Medulla oblongata (tissue), 1 donor: ENCODE results near the gene SOX11.

Experiments
- DNase-seq: peaks from one replicate; pipeline ENCODE4 v3.0.0-alpha.2; 2015; ENCODE audit errors: extremely low spot score

Gene SOX11

GRCh38 chr2:5691221-5691984 lies 781 bp upstream of the SOX11 start:
- peak; percentile 16 for DNase-seq

DNA sequence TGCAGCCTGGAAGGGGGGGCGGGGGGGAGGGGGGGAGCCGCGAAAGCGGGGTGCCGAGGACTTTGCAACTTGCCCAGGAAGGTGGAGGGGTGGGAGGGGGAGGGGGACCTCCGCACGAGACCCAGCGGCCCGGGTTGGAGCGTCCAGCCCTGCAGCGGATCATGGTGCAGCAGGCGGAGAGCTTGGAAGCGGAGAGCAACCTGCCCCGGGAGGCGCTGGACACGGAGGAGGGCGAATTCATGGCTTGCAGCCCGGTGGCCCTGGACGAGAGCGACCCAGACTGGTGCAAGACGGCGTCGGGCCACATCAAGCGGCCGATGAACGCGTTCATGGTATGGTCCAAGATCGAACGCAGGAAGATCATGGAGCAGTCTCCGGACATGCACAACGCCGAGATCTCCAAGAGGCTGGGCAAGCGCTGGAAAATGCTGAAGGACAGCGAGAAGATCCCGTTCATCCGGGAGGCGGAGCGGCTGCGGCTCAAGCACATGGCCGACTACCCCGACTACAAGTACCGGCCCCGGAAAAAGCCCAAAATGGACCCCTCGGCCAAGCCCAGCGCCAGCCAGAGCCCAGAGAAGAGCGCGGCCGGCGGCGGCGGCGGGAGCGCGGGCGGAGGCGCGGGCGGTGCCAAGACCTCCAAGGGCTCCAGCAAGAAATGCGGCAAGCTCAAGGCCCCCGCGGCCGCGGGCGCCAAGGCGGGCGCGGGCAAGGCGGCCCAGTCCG lies 540 bp downstream of the SOX11 start:
- DNase-seq = no peak

DNA sequence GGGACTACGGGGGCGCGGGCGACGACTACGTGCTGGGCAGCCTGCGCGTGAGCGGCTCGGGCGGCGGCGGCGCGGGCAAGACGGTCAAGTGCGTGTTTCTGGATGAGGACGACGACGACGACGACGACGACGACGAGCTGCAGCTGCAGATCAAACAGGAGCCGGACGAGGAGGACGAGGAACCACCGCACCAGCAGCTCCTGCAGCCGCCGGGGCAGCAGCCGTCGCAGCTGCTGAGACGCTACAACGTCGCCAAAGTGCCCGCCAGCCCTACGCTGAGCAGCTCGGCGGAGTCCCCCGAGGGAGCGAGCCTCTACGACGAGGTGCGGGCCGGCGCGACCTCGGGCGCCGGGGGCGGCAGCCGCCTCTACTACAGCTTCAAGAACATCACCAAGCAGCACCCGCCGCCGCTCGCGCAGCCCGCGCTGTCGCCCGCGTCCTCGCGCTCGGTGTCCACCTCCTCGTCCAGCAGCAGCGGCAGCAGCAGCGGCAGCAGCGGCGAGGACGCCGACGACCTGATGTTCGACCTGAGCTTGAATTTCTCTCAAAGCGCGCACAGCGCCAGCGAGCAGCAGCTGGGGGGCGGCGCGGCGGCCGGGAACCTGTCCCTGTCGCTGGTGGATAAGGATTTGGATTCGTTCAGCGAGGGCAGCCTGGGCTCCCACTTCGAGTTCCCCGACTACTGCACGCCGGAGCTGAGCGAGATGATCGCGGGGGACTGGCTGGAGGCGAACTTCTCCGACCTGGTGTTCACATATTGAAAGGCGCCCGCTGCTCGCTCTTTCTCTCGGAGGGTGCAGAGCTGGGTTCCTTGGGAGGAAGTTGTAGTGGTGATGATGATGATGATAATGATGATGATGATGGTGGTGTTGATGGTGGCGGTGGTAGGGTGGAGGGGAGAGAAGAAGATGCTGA lies 1.4 kb downstream of the SOX11 start:
- DNase-seq = no peak

DNA sequence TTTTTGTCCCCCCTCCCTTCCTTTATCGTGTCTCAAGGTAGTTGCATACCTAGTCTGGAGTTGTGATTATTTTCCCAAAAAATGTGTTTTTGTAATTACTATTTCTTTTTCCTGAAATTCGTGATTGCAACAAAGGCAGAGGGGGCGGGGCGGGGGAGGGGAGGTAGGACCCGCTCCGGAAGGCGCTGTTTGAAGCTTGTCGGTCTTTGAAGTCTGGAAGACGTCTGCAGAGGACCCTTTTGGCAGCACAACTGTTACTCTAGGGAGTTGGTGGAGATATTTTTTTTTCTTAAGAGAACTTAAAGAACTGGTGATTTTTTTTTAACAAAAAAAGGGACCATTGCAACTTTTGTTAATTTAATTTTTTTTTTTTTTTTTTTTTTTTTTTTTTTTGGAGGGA lies 2.1 kb downstream of the SOX11 start:
- no peak for DNase-seq

GRCh38 chr2:5695654-5696403 lies 3.6 kb downstream of the SOX11 start:
- DNase-seq = peak; percentile 34

DNA sequence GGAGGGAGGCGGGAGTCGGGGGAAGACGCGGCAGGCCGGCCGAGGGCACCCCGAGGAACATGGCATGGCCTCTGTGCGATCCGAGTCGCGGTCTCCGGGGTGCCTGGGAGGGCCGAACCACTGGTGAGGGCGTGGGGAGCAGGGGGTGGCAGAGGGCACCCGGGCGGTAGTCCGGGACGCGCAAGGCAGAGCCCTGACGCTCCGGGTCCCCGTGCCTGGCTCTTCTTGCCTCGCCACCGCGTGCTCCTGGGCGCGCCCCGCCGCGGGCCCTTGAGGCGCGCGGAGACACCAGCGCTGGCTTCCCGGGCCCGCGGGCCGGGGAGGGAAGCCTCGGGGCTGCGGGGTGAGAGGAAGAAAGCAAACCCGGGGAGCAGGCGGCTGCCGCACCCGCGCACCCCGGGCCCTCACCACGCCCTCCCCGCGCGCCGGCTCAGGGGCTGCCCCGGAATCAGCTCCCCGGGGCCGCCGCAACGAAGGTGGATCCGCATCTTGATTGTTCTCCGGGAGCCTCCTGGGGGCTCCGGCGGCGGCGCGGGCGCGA lies 4.3 kb downstream of the SOX11 start:
- peak; percentile 23 for DNase-seq

GRCh38 chr2:5696945-5697521 lies 4.8 kb downstream of the SOX11 start:
- DNase-seq = peak; percentile 44

- no peak for DNase-seq
Measured at GRCh38 chr2:5697562-5697961, 5.4 kb downstream of the SOX11 start.

- DNase-seq = no peak
Measured at GRCh38 chr2:5698134-5698533, 6.0 kb downstream of the SOX11 start.

GRCh38 chr2:5699963-5700362 lies 7.8 kb downstream of the SOX11 start:
- DNase-seq = no peak

GRCh38 chr2:5700551-5700950 lies 8.4 kb downstream of the SOX11 start:
- DNase-seq = no peak

DNA sequence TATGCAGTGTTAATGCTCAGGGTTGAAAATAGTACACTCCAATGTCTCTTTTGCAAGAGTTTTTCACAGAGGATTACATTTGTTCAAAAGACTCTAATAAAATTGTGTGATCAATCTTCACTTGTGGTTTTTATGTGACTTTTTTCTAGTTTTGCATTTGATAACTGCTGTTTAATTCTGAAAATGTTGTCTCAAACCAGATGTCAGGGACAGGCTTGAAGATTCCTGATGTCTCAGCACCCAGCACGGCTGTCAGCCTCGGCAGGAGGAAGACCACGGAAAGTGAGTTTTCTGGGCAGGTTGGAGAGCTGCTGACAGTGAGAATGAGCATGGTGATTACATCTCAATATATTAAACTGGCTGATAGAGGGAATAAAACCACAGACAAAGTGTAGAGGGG lies 9.1 kb downstream of the SOX11 start:
- DNase-seq = no peak

- no peak for DNase-seq
Measured at GRCh38 chr2:5703166-5703565, 11.0 kb downstream of the SOX11 start.

GRCh38 chr2:5705490-5705889 lies 13.3 kb downstream of the SOX11 start:
- no peak for DNase-seq

DNA sequence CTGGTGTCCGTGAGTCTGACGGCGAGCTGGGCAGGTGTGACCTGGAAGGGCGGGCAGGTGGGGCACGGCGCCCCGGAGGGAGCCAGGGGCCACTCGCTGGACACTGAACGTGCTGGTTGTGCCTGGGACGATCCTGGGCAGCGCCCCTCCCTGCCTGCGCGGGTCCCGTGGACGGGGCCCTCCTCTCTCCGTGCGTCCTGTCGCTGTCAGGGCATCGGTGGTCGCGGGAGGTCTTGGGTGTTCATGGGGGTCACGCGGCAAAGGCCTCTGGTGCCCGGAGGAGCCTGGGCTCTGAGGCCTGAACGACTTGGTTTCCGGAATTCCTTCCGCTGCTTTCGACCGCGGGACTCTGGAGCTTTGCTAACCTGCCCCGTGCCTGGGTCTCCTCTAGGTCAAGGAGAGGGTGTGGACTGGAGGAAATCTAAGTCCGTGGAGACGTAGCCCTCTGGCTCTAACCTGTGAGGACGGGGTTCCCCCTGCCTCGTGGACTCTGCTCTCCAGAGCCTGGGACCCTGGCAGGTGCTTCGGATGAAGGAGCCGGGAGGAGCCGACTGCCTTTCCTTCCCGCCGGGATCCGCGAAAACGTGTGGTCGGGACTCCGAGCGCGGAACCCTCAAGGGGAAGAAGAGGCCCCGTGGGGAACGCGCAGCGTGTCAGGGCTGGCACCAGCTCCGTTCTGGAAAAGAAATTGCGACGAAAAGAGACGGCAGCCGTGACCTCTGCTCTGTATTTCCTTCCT lies 14.7 kb downstream of the SOX11 start:
- DNase-seq = no peak

GRCh38 chr2:5710615-5711014 lies 18.4 kb downstream of the SOX11 start:
- DNase-seq = no peak

- no peak for DNase-seq
Measured at GRCh38 chr2:5713101-5713500, 20.9 kb downstream of the SOX11 start.

GRCh38 chr2:5719629-5720334 lies 27.6 kb downstream of the SOX11 start:
- no peak for DNase-seq

DNA sequence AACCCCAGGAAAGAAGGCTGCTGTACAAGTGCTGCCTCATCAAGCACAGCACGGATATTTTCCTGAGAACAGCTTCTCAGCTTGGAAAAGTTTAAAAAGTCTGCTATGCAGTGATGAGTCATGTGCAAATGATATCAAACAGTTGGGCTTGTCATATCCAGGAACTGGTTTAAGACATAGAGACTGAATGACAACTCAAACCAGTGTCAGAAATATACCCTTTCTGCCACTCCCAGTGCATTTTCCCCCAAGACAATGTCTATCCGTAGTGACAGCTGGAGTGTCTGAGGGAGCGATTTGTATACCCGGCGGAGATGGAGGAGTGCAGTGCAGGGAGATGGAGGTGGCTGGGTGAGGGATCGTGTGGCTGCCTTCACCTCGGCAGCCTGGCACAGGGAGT lies 28.2 kb downstream of the SOX11 start:
- no peak for DNase-seq

DNA sequence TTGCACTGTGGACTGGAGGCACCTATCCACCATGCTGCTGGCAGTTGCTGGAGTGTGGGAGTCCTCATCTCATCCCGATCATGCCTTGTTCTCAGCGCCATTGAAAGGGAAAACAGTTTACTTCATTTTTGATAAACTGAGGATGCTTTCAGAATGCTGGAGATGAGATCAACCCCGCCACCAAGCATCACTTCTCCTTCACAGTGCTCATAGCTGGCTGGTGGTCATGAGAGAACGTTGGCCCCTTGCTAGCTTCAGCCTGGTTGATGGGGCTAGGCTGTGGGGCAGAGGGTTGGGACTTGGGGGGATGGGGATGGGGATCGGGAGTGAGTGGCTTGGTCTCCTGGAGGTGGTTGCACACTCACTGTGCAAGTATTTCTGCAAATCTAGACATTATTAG lies 30.1 kb downstream of the SOX11 start:
- no peak for DNase-seq
